Skin epidermis (tissue), 12 donors: ENCODE measurements around the gene COL27A1.

Source experiments
- H3K27ac ChIP-seq, 21 experiments: fragments of 200-600 bp; sonication (generic) in 11 of 21; one replicate each; pipeline ENCODE4 v1.5.0; 2020; ENCODE audit warnings: mild to moderate bottlenecking in 3 of 21, inconsistent platforms in 2 of 21, moderate library complexity in 2 of 21
- H3K4me3 ChIP-seq, 7 experiments: fragments of 200-600 bp; sonication (generic) in 2 of 7; one replicate each; pipeline ENCODE4 v1.5.0; 2020; ENCODE audit warnings: inconsistent platforms in 2 of 7, mild to moderate bottlenecking in 2 of 7, moderate library complexity in 1 of 7

Gene COL27A1

GRCh38 chr9:114356792-114357191 lies 201.5 kb downstream of the COL27A1 start:
- no peak overlapping the region for H3K4me3 ChIP-seq
- no peak overlapping the region for H3K27ac ChIP-seq

GRCh38 chr9:114357360-114357759 lies 202.0 kb downstream of the COL27A1 start:
- Histone ChIP-seq H3K27ac (no peak overlapping the region), H3K4me3 (no peak overlapping the region)

- Histone ChIP-seq H3K27ac (peak overlapping the region in 1 of 21 experiments; percentile 28), H3K4me3 (no peak overlapping the region)
These were observed 202.6 kb downstream of the COL27A1 start for GRCh38 chr9:114357911-114358328.

- Histone ChIP-seq H3K27ac (no peak overlapping the region), H3K4me3 (no peak overlapping the region)
These were observed 204.5 kb downstream of the COL27A1 start for GRCh38 chr9:114359801-114360200.

GRCh38 chr9:114361542-114361941 lies 206.2 kb downstream of the COL27A1 start:
- H3K27ac ChIP-seq = no peak overlapping the region
- H3K4me3 ChIP-seq = no peak overlapping the region
